ENCODE results near the gene MLEC. TPM values are rescaled to one million over a fixed set of nuclear protein-coding genes. Genes with fewer than 3 reads are reported as not detected.

The MLEC gene
- total RNA-seq, 1 donor from 2014 or later: 115 TPM

GRCh38 chr12:120703311-120703942, 16.5 kb downstream of the MLEC start:
- Histone ChIP-seq H3K27me3 (no peaks in the 10 kb centered on the region), H3K4me3 (no peak overlapping the region), H3K4me1 (peaks cover 15% of the 10 kb centered on the region), H3K36me3 (peaks cover 29% of the 10 kb centered on the region), H3K9me3 (no peaks in the 10 kb centered on the region), H3K27ac (peak overlapping the region; percentile 48)
- TF ChIP-seq, protein P1, sequence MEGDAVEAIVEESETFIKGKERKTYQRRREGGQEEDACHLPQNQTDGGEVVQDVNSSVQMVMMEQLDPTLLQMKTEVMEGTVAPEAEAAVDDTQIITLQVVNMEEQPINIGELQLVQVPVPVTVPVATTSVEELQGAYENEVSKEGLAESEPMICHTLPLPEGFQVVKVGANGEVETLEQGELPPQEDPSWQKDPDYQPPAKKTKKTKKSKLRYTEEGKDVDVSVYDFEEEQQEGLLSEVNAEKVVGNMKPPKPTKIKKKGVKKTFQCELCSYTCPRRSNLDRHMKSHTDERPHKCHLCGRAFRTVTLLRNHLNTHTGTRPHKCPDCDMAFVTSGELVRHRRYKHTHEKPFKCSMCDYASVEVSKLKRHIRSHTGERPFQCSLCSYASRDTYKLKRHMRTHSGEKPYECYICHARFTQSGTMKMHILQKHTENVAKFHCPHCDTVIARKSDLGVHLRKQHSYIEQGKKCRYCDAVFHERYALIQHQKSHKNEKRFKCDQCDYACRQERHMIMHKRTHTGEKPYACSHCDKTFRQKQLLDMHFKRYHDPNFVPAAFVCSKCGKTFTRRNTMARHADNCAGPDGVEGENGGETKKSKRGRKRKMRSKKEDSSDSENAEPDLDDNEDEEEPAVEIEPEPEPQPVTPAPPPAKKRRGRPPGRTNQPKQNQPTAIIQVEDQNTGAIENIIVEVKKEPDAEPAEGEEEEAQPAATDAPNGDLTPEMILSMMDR (IDR thresholded peaks at IDR 0.05): no peak
- ATAC-seq: peak; percentile 91
- intact Hi-C loops (cut with DNase I): no loop called here
- DNase-seq: peak; percentile 80

- H3K9me3 ChIP-seq: no peaks in the 10 kb centered on the region
- H3K27me3 ChIP-seq: no peaks in the 10 kb centered on the region
- TF ChIP-seq, protein P1 (IDR thresholded peaks at IDR 0.05): no peak
- H3K4me3 ChIP-seq: no peak overlapping the region
- peak; percentile 25 for ATAC-seq
- DNase-seq: peak; percentile 74
- H3K27ac ChIP-seq: no peak overlapping the region
- intact Hi-C loops (cut with DNase I): no loop called here
- H3K4me1 ChIP-seq: peaks cover 15% of the 10 kb centered on the region
- H3K36me3 ChIP-seq: peaks cover 10% of the 10 kb centered on the region
These were observed 18.7 kb downstream of the MLEC start for GRCh38 chr12:120705618-120706017.

DNA sequence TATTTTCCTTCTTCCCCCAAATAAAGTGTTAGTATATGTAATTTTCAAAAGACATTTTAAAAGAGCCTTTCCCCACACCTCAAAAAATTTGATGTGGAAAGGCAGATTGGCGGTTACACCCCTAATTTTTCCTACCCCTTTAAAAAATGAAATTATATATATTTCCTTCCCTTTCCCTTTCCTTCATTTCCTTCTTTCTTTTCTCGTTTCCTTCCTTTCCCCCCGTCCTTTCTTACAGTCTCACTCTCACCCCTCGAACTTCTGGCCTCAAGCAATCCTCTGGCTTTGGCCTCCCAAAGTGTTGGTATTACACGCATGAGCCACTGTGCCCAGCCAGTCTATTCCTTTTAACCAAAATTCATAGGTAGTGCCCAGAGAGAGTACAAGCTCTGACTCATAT, 19.1 kb downstream of the MLEC start:
- Histone ChIP-seq H3K4me3 (no peak overlapping the region), H3K27ac (no peak overlapping the region), H3K27me3 (no peaks in the 10 kb centered on the region), H3K36me3 (peaks cover 6% of the 10 kb centered on the region), H3K9me3 (no peaks in the 10 kb centered on the region), H3K4me1 (peaks cover 15% of the 10 kb centered on the region)
- ATAC-seq (no peak), DNase-seq (no peak)
- intact Hi-C loops (cut with DNase I): no loop called here
- TF ChIP-seq, protein P1 (IDR thresholded peaks at IDR 0.05): no peak

DNA sequence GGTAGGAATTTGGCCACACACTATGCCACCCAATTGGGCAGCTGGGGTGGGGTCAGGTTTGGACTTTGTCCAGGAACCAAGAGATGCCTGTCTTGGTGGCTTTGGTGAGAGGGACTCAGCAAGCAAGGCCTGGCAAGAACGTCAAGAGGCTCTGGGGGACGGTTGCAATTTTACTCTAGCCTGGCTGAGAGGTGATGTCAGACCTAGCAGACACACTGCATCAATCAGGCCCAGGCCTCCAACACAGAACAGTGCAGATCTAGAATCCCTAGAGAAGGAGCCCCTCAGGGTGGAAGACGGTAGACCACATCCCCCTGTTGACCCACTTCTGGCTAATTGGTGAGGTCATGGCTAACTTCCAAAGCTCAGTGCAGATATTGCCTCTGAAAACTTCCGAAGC, 21.7 kb downstream of the MLEC start:
- DNase-seq (no peak), ATAC-seq (no peak)
- peaks cover 5% of the 10 kb centered on the region for H3K36me3 ChIP-seq
- intact Hi-C loops (cut with DNase I): no loop called here
- TF ChIP-seq, protein P1 (IDR thresholded peaks at IDR 0.05): no peak
- no peak overlapping the region for H3K4me3 ChIP-seq
- H3K27me3 ChIP-seq: no peaks in the 10 kb centered on the region
- H3K9me3 ChIP-seq: no peaks in the 10 kb centered on the region
- peaks cover 12% of the 10 kb centered on the region for H3K4me1 ChIP-seq
- H3K27ac ChIP-seq: no peak overlapping the region

DNA sequence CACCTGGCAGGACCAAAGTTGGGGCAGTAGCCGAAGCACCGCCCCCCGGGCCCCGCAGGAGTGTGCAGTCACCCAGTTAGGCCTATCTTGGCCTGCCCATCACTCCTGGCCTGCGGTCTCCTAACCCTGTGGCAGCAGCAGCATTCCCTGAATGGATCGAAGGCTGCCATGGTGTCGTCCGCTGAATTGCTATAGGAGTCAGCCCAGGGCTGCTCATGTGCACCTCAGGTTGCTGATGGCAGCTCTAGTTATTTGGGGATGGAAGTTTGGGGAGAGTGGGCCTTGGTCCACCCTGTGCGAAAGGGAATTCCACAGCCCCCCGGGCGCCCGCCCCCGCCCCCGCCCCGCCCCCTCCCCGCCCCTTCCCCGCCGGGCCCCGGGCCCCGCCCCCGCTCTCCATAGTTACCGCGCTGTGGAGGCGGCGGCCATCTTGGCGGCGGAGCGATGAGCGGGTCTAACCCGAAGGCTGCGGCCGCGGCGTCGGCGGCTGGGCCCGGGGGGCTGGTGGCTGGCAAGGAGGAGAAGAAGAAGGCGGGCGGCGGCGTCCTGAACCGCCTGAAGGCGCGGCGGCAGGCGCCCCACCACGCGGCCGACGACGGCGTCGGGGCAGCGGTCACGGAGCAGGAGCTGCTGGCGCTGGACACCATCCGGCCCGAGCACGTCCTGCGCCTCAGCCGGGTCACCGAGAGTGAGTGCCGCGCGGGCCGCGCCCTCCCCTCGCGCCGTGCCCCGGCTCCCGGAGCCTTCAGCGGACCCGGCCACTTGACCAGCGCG, 23.3 kb downstream of the MLEC start, which contains the start of gene UNC119B:
UNC119B (plus strand) TSS at position 428 of the 774 bp plus-strand sequence; CDS start at position 445, 17 bp downstream.
- ATAC-seq: peak; percentile 92
- peak; percentile 89 for DNase-seq
- intact Hi-C loops (cut with DNase I): loop anchor here (5.0 kb wide), 1 partner anchor 63 kb away; no protein-coding TSS in a partner anchor

More for the DNA sequence above, 23.3 kb downstream of the MLEC start, which contains the start of gene UNC119B:
- Histone ChIP-seq H3K27me3 (no peaks in the 10 kb centered on the region), H3K4me1 (peaks cover 16% of the 10 kb centered on the region), H3K27ac (peak within 1 kb of the TSS; percentile 84), H3K9me3 (no peaks in the 10 kb centered on the region), H3K4me3 (peak within 1 kb of the TSS; percentile 90), H3K36me3 (peaks cover 17% of the 10 kb centered on the region)
- TF ChIP-seq, protein P1 (IDR thresholded peaks at IDR 0.05): no peak

All from upper lobe of right lung (tissue), 1 donor.